AG09319 (cell line): ENCODE data around the gene ANKRD29.

Experiments used
- DNase-seq: peaks from one replicate; pipeline ENCODE4 v3.0.0-alpha.2; 2010; ENCODE audit warnings: low read depth; ENCODE audit errors: extremely low read depth
- CTCF ChIP-seq: IDR thresholded peaks from 2 replicates; pipeline ENCODE4 v1.5.1; 2011; ENCODE audit warnings: low read depth, mild to moderate bottlenecking, inconsistent platforms, low read length, moderate library complexity

The ANKRD29 gene

GRCh38 chr18:23673725-23674124 is 11.0 kb upstream of the ANKRD29 start:
- DNase-seq: no peak
- no peak for TF ChIP-seq CTCF

- no peak for DNase-seq
- no peak for TF ChIP-seq CTCF
These were observed 8.9 kb upstream of the ANKRD29 start for GRCh38 chr18:23671564-23671963.

- no peak for TF ChIP-seq CTCF
- no peak for DNase-seq
These were observed 7.2 kb upstream of the ANKRD29 start for GRCh38 chr18:23669804-23670405.

- no peak for DNase-seq
- no peak for TF ChIP-seq CTCF
These were observed 6.6 kb upstream of the ANKRD29 start for GRCh38 chr18:23669202-23669766.

GRCh38 chr18:23668731-23669130 is 6.0 kb upstream of the ANKRD29 start:
- no peak for TF ChIP-seq CTCF
- no peak for DNase-seq

- no peak for TF ChIP-seq CTCF
- no peak for DNase-seq
These were observed 4.4 kb upstream of the ANKRD29 start for GRCh38 chr18:23667114-23667513.

GRCh38 chr18:23664674-23665073 is 2.0 kb upstream of the ANKRD29 start:
- no peak for DNase-seq
- no peak for TF ChIP-seq CTCF
